OCI-LY1 (cell line): Measurements from ENCODE around the gene BRD7.

ENCODE experiments used
- CTCF ChIP-seq: fragments of 200-600 bp; sonication (generic), shearing (Covaris generic); IDR thresholded peaks from 2 replicates; pipeline ENCODE4 v1.5.1; 2017; ENCODE audit warnings: mild to moderate bottlenecking, antibody characterized with exemption, low read length, moderate library complexity, mixed read lengths
- EZH2 ChIP-seq: fragments of 200-600 bp; sonication (generic), shearing (Covaris generic); IDR thresholded peaks from 2 replicates; pipeline ENCODE4 v1.8.0; 2017; ENCODE audit warnings: borderline replicate concordance, mixed run types, mild to moderate bottlenecking, antibody characterized with exemption, low read length, moderate library complexity, mixed read lengths

GRCh38 chr16:50274326-50275097 lies 94.3 kb downstream of the BRD7 start:
- TF ChIP-seq CTCF (peak; percentile 19; the same call in 1 of the 2 replicates), EZH2 (no peak)
